WTC11 (cell line): Measurements from ENCODE around the gene MID2.

Experiments
- ATF2 ChIP-seq: sonication (generic); formaldehyde crosslinking; IDR thresholded peaks from 2 replicates; pipeline ENCODE4 v1.8.1; 2022; ENCODE audit warnings: low read depth, missing genetic modification reagents, borderline replicate concordance
- ATF6 ChIP-seq: sonication (generic); formaldehyde crosslinking; IDR thresholded peaks from 2 replicates; pipeline ENCODE4 v1.8.1; 2023; ENCODE audit warnings: mild to moderate bottlenecking, missing genetic modification reagents
- CTCF ChIP-seq: fragments of 200-600 bp; IDR thresholded peaks from 2 replicates; pipeline ENCODE4 v1.8.0; 2022; ENCODE audit warnings: antibody characterized with exemption
- E2F4 ChIP-seq: sonication (generic); formaldehyde crosslinking; IDR thresholded peaks from 2 replicates; pipeline ENCODE4 v1.8.1; 2022; ENCODE audit warnings: low read depth, mild to moderate bottlenecking, moderate library complexity, missing genetic modification reagents, borderline replicate concordance
- IRF1 ChIP-seq: sonication (generic); formaldehyde crosslinking; IDR thresholded peaks from 2 replicates; pipeline ENCODE4 v1.8.0; 2023; ENCODE audit warnings: missing genetic modification reagents
- JUN ChIP-seq: sonication (generic); formaldehyde crosslinking; IDR thresholded peaks from 2 replicates; pipeline ENCODE4 v1.8.0; 2023; ENCODE audit warnings: mild to moderate bottlenecking, missing genetic modification reagents
- KAT7 ChIP-seq: sonication (generic); formaldehyde crosslinking; IDR thresholded peaks from 2 replicates; pipeline ENCODE4 v1.8.1; 2023; ENCODE audit warnings: missing genetic modification reagents, mild to moderate bottlenecking, borderline replicate concordance
- NFATC4 ChIP-seq: fragments of 250-450 bp; sonication (Bioruptor Pico); IDR thresholded peaks from 2 replicates; pipeline ENCODE4 v1.9.0; 2021; ENCODE audit warnings: mild to moderate bottlenecking
- TP53 ChIP-seq: sonication (generic); formaldehyde crosslinking; IDR thresholded peaks from 2 replicates; pipeline ENCODE4 v1.8.1; 2023; ENCODE audit warnings: mild to moderate bottlenecking, missing genetic modification reagents
- ZNF512 ChIP-seq: sonication (generic); formaldehyde crosslinking; IDR thresholded peaks from 2 replicates; pipeline ENCODE4 v1.8.1; 2022; ENCODE audit warnings: missing genetic modification reagents, borderline replicate concordance

- no peak for TF ChIP-seq IRF1 (CRISPR knock-in tag)
- TF ChIP-seq CTCF = no peak
- no peak for TF ChIP-seq JUN (CRISPR knock-in tag)
- no peak for TF ChIP-seq ATF6 (CRISPR knock-in tag)
- no peak for TF ChIP-seq E2F4 (CRISPR knock-in tag)
- no peak for TF ChIP-seq NFATC4 (CRISPR knock-in tag)
- TF ChIP-seq ATF2 = no peak
- no peak for TF ChIP-seq KAT7 (CRISPR knock-in tag)
- TF ChIP-seq ZNF512 (CRISPR knock-in tag) = no peak
- TF ChIP-seq TP53 = no peak
Measured at GRCh38 chrX:107848591-107848990, 22.9 kb downstream of the MID2 start.
